ENCODE results near the gene TMPRSS12.
"Not testable (repeated sequence)": the region's sequence is repeated elsewhere in the genome, so short reads cannot be mapped to it uniquely, and the experiment has no call there.

DNA sequence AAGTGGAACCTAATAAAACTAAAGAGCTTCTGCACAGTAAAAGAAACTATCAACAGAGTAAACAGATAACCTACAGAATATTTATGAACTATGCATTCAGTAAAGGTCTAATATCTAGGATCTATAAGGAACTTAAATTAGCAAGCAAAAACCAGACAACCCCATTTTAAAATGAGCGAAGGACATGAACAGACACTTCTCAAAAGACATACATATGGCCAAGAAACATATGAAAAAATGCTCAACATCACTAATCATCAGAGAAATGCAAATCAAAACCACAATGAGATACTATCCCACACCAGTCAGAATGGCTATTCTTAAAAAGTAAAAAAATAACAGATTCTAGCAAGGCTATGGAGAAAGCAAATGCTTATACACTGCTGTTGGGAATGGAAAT is 12.5 kb downstream of the TMPRSS12 start:
- not testable (repeated sequence) for TF ChIP-seq CTCF, EZH2 (IDR thresholded peaks at IDR 0.05)

Data from neural progenitor cell (in vitro differentiated cells).